Kasumi-1 (cell line): ENCODE data around the gene HOXD10.

Source experiments
- DNase-seq, 2 experiments: peaks; one replicate each; lab custom pipeline; 2025; lab: John Stamatoyannopoulos, UW

Gene HOXD10

GRCh38 chr2:176115883-176116813, at the start of gene HOXD10:
Gene HOXD10 (plus strand): TSS chr2:176116778. CDS start chr2:176116834, 56 bp downstream.
- DNase-seq = no peak

- no peak for DNase-seq
These were observed 48.8 kb upstream of the HOXD10 start for GRCh38 chr2:176067589-176068418.

GRCh38 chr2:176068419-176068832, 48.2 kb upstream of the HOXD10 start:
- no peak for DNase-seq

GRCh38 chr2:176071330-176072291, 45.0 kb upstream of the HOXD10 start:
- no peak for DNase-seq

- DNase-seq = no peak
These were observed 44.3 kb upstream of the HOXD10 start for GRCh38 chr2:176072292-176072669.

GRCh38 chr2:176072951-176073904, 43.4 kb upstream of the HOXD10 start:
- no peak for DNase-seq

- DNase-seq = no peak
These were observed 41.6 kb upstream of the HOXD10 start for GRCh38 chr2:176074919-176075425.

- DNase-seq = no peak
These were observed 41.1 kb upstream of the HOXD10 start for GRCh38 chr2:176075481-176075880.

GRCh38 chr2:176076063-176076462, 40.5 kb upstream of the HOXD10 start:
- DNase-seq = no peak

GRCh38 chr2:176076796-176077195, 39.8 kb upstream of the HOXD10 start:
- DNase-seq = no peak

- no peak for DNase-seq
These were observed 37.9 kb upstream of the HOXD10 start for GRCh38 chr2:176078541-176079284.

- DNase-seq = no peak
These were observed 37.2 kb upstream of the HOXD10 start for GRCh38 chr2:176079285-176079830.

GRCh38 chr2:176079831-176080539, 36.6 kb upstream of the HOXD10 start:
- DNase-seq = no peak

- DNase-seq = no peak
These were observed 35.8 kb upstream of the HOXD10 start for GRCh38 chr2:176080540-176081375.

- DNase-seq = no peak
These were observed 35.2 kb upstream of the HOXD10 start for GRCh38 chr2:176081376-176081836.

- DNase-seq = no peak
These were observed 34.6 kb upstream of the HOXD10 start for GRCh38 chr2:176081837-176082524.

GRCh38 chr2:176082525-176082823, 34.1 kb upstream of the HOXD10 start:
- no peak for DNase-seq
